Smooth muscle cell (in vitro differentiated cells): ENCODE results near the gene LCT. TPM values are rescaled to one million over a fixed set of nuclear protein-coding genes. Genes with fewer than 3 reads are reported as not detected.

ENCODE experiments used
- DNase-seq: peaks from one replicate; lab custom pipeline; 2025; ENCODE audit not compliant: unreplicated experiment; lab: John Stamatoyannopoulos, UW
- H2AFZ ChIP-seq: fragments of 200-600 bp; sonication (generic); 2 replicates; pipeline ENCODE4 v1.6.0; 2016; ENCODE audit warnings: antibody characterized with exemption, low read depth, mild to moderate bottlenecking
- H3F3A ChIP-seq: fragments of 200-600 bp; sonication (generic); 2 replicates; pipeline ENCODE4 v1.6.0; 2017; ENCODE audit warnings: antibody characterized with exemption, low read depth
- H3K27ac ChIP-seq: fragments of 200-600 bp; sonication (generic); 2 replicates; pipeline ENCODE4 v1.5.1; 2016; ENCODE audit warnings: low read depth, mild to moderate bottlenecking
- H3K27me3 ChIP-seq: fragments of 200-600 bp; sonication (generic); 2 replicates; pipeline ENCODE4 v1.6.1; 2016; ENCODE audit warnings: low read depth, mild to moderate bottlenecking
- H3K36me3 ChIP-seq: fragments of 200-600 bp; sonication (generic); 2 replicates; pipeline ENCODE4 v1.5.1; 2016; ENCODE audit warnings: low read depth
- H3K4me1 ChIP-seq: fragments of 200-600 bp; sonication (generic); 2 replicates; pipeline ENCODE4 v1.5.1; 2016; ENCODE audit warnings: low read depth
- H3K4me2 ChIP-seq: fragments of 200-600 bp; sonication (generic); 2 replicates; pipeline ENCODE4 v1.6.0; 2016; ENCODE audit warnings: mild to moderate bottlenecking
- H3K4me3 ChIP-seq: fragments of 200-600 bp; sonication (generic); 2 replicates; pipeline ENCODE4 v1.5.1; 2016; ENCODE audit warnings: mild to moderate bottlenecking
- H3K79me2 ChIP-seq: fragments of 200-600 bp; sonication (generic); 2 replicates; pipeline ENCODE4 v1.6.0; 2016; ENCODE audit warnings: low read depth, mild to moderate bottlenecking
- H3K9ac ChIP-seq: fragments of 200-600 bp; sonication (generic); 2 replicates; pipeline ENCODE4 v1.6.0; 2016; ENCODE audit warnings: low read depth
- H3K9me3 ChIP-seq: fragments of 200-600 bp; sonication (generic); replicated peaks from 2 replicates; pipeline ENCODE4 v1.5.1; 2016; ENCODE audit warnings: low read depth
- H4K20me1 ChIP-seq: fragments of 200-600 bp; sonication (generic); 2 replicates; pipeline ENCODE4 v1.6.0; 2016; ENCODE audit warnings: low read depth
- WGBS: methylation state at CpG from one replicate; pipeline ENCODE4 v1.1.7; 2016; ENCODE audit warnings: low lambda C conversion rate; 5-methylcytosine and 5-hydroxymethylcytosine counted together
- polyA plus RNA-seq: library from polyadenylated mRNA; unstranded; fragments of >200 nt; fragmentation: Nextera tagmentation; extraction: Ambion mirVana; gene quantifications from 2 replicates; pipeline ENCODE4 v1.2.1, GENCODE V29; 2016
- total RNA-seq: library from RNA; depleted of rRNA; stranded (reverse); fragments of >200 nt; gene quantifications from 2 replicates; pipeline ENCODE4 v1.2.3, GENCODE V29; 2014
- TF ChIP-seq, protein P1 (sequence below): fragments of 200-600 bp; sonication (generic); IDR thresholded peaks from 2 replicates; pipeline ENCODE4 v1.5.1; 2017; ENCODE audit warnings: borderline replicate concordance, mild to moderate bottlenecking, antibody characterized with exemption; ENCODE audit not compliant: insufficient read depth, poor library complexity, severe bottlenecking

LCT gene
- total and polyA plus RNA-seq, 2 experiments from 2014 or later, result 0.31 TPM; not detected in 1

DNA sequence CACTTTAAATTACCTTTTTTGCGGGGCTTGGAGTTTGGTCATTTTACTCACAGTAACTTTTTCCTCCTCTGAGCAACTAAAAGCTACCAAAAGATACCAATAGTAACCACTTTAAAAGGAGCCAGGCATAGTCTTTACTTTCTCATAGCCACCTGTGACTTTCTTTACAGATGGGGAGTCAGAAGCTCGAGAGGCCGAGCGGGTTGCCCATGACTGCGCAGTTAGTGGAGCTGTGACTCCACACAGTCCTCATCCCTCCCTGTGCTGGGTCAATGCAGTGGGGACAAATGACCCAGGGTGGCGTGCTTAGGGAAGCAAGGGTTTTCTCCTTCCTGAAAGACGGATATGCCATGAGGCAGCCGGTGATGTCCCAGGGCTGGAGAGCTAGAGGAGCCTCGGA lies 11.9 kb downstream of the LCT start:
- Histone ChIP-seq H3K4me2 (no peak overlapping the region), H3K27ac (no peak overlapping the region), H3F3A (no peaks in the 10 kb centered on the region), H3K27me3 (no peaks in the 10 kb centered on the region), H3K9me3 (no peaks in the 10 kb centered on the region), H3K79me2 (no peaks in the 10 kb centered on the region), H3K9ac (no peak overlapping the region), H4K20me1 (no peaks in the 10 kb centered on the region), H3K4me3 (no peak overlapping the region), H2AFZ (no peak overlapping the region), H3K36me3 (no peaks in the 10 kb centered on the region), H3K4me1 (no peaks in the 10 kb centered on the region)
- TF ChIP-seq, protein P1, sequence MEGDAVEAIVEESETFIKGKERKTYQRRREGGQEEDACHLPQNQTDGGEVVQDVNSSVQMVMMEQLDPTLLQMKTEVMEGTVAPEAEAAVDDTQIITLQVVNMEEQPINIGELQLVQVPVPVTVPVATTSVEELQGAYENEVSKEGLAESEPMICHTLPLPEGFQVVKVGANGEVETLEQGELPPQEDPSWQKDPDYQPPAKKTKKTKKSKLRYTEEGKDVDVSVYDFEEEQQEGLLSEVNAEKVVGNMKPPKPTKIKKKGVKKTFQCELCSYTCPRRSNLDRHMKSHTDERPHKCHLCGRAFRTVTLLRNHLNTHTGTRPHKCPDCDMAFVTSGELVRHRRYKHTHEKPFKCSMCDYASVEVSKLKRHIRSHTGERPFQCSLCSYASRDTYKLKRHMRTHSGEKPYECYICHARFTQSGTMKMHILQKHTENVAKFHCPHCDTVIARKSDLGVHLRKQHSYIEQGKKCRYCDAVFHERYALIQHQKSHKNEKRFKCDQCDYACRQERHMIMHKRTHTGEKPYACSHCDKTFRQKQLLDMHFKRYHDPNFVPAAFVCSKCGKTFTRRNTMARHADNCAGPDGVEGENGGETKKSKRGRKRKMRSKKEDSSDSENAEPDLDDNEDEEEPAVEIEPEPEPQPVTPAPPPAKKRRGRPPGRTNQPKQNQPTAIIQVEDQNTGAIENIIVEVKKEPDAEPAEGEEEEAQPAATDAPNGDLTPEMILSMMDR, result no peak
- no peak for DNase-seq
- 94% methylated on average over 9 of the region's 9 CpGs for WGBS

DNA sequence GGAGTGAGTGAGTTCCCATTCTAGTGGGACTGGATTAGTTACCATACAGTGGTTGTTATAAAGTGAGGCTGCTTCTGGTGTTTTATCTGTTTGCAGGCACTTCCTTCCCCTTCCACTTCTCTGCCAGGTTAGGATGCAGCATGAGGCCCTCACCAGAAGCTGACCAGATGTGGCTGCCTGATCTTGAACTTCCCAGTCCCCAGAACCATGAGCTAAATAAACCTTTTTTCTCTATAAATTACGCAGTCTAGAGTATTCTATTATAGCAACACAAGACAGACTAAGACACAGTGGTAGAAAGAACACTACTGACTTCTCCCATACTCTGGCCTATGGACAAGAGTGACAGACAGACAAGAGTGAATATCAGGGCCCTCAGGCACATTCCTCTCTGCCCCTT lies 14.1 kb downstream of the LCT start:
- no peaks in the 10 kb centered on the region for H3K9me3 ChIP-seq
- WGBS, result 76% methylated on average over 1 of the region's 1 CpG
- no peak overlapping the region for H3K9ac ChIP-seq
- no peaks in the 10 kb centered on the region for H3K4me1 ChIP-seq
- no peak for DNase-seq
- no peaks in the 10 kb centered on the region for H3F3A ChIP-seq
- no peak overlapping the region for H3K4me2 ChIP-seq
- H3K27ac ChIP-seq, result no peak overlapping the region
- H2AFZ ChIP-seq, result no peak overlapping the region
- H3K79me2 ChIP-seq, result no peaks in the 10 kb centered on the region
- no peaks in the 10 kb centered on the region for H3K27me3 ChIP-seq
- TF ChIP-seq, protein P1, result no peak
- H3K4me3 ChIP-seq, result no peak overlapping the region
- no peaks in the 10 kb centered on the region for H3K36me3 ChIP-seq
- H4K20me1 ChIP-seq, result no peaks in the 10 kb centered on the region

DNA sequence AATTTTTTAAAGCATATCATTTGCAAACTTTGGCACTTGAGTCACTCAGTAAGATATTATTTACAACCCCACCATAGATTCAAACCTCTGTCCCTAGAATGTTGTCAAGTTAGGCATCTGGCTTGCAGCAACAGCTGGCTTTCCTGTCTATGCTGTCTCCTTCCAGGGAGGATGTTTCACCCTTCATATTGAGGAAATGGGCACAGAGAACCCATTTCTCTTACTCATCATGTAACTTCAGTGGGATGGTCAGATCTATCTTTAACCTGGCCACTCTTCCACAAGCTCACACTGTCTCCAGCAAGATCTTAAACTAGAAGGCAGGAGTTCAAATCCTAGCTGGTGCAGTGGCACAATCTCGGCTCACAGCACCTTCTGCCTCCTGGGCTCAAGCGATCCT lies 15.8 kb downstream of the LCT start:
- no peak for DNase-seq
- H3F3A ChIP-seq, result no peaks in the 10 kb centered on the region
- WGBS, result 91% methylated on average over 2 of the region's 2 CpGs
- H2AFZ ChIP-seq, result no peak overlapping the region
- H3K4me3 ChIP-seq, result no peak overlapping the region
- TF ChIP-seq, protein P1, result no peak
- no peaks in the 10 kb centered on the region for H4K20me1 ChIP-seq
- H3K27ac ChIP-seq, result no peak overlapping the region
- no peaks in the 10 kb centered on the region for H3K9me3 ChIP-seq
- H3K4me1 ChIP-seq, result no peaks in the 10 kb centered on the region
- no peaks in the 10 kb centered on the region for H3K27me3 ChIP-seq
- H3K79me2 ChIP-seq, result no peaks in the 10 kb centered on the region
- H3K4me2 ChIP-seq, result no peak overlapping the region
- H3K9ac ChIP-seq, result no peak overlapping the region
- H3K36me3 ChIP-seq, result no peaks in the 10 kb centered on the region

DNA sequence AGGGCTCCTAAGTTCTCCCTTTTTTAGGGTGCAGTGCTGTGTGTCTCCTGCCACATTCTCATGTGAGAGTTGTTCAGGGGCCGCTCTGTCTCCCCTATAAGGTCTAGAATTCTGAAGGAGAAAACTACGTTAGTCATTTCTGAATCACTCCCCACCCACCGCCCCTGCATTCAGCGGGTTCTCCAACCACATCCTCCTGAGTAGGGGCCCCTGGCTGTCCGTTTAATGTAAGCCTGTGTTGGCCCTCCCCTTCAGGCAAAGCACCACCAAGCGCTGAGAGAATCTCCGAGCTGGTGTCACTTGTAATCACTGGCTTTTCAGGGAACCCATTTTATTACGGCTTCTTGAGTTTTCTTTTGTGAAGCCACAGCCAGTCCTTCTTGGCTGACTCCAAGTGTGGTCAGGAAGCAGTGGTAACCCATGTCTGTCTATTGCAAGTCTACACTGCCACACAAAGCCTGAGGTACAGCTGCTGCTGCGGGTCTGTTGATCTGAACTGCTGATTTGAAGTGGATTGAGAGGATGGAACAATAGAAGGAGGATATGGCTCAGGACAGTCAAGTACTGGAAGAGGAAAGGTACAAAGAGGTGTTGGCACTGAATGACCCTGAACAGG lies 16.9 kb downstream of the LCT start:
- Histone ChIP-seq H3K79me2 (no peaks in the 10 kb centered on the region), H3K27me3 (no peaks in the 10 kb centered on the region), H3K27ac (peak overlapping the region; percentile 78), H4K20me1 (no peaks in the 10 kb centered on the region), H3K36me3 (no peaks in the 10 kb centered on the region), H3K4me3 (no peak overlapping the region), H3K9ac (no peak overlapping the region), H3K4me1 (no peaks in the 10 kb centered on the region), H3K9me3 (no peaks in the 10 kb centered on the region), H3F3A (no peaks in the 10 kb centered on the region), H2AFZ (peak overlapping the region; percentile 63), H3K4me2 (peak overlapping the region; percentile 78)
- 30% methylated on average over 9 of the region's 9 CpGs for WGBS
- no peak for DNase-seq
- TF ChIP-seq, protein P1, result no peak
